ENCODE data around the gene CCL5.
"Not testable (repeated sequence)": the region's sequence is repeated elsewhere in the genome, so short reads cannot be mapped to it uniquely, and the experiment has no call there.

The CCL5 gene

DNA sequence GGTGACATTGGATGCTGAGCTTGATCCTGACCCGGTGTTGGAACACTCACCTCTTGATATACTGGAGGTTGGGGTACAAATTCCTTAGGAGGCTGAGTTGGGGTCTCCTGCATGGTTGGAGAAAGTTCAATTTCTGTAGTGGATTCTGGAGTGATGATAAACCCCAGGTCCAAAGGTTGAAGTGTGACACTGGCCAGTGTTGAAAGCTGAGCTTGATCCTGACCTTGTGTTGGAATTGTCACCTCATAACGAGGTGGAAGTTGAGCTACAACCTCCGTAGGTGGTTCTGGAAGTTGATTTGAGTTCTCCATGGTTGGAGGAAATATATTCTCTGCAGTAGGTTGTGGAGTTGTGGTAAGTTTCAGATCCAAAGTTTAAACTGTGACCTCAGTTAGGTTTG lies 29.2 kb upstream of the CCL5 start:
- no peaks in the 10 kb centered on the region for H3K9me3 ChIP-seq (ENCODE audit: control insufficient read depth, insufficient read depth, low read length)
- no peak overlapping the region for H3K4me3 ChIP-seq (ENCODE audit: low read depth, low read length)
- no peaks in the 10 kb centered on the region for H3K36me3 ChIP-seq (ENCODE audit: control insufficient read depth, insufficient read depth, low read length)
- no peaks in the 10 kb centered on the region for H3K4me1 ChIP-seq (ENCODE audit: control insufficient read depth, insufficient read depth, low read length)
- no peaks in the 10 kb centered on the region for H3K27me3 ChIP-seq (ENCODE audit: control insufficient read depth, insufficient read depth, low read length)
- H3K9ac ChIP-seq (ENCODE audit: low read depth, low read length): no peak overlapping the region

DNA sequence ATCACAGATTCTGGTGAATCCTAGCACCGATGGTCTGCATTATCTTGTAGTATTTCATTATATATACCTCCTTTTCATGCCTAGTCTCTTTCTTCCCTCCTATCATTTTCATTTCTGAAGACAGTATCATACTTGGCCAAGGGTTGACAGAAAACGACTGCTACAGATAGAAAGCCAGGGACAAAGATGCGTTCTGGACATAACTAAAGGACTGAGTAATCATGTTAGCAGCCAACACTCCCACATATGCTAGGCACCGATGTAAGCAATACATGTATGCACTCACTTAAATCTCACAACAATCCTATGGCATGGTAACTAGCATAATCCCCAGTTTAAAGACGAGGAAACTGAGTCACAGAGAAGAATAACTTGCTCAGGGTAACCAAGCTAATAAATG lies 27.5 kb upstream of the CCL5 start:
- no peak overlapping the region for H3K4me3 ChIP-seq (ENCODE audit: low read depth, low read length)
- H3K9ac ChIP-seq (ENCODE audit: low read depth, low read length): no peak overlapping the region
- H3K4me1 ChIP-seq (ENCODE audit: control insufficient read depth, insufficient read depth, low read length): no peaks in the 10 kb centered on the region
- H3K9me3 ChIP-seq (ENCODE audit: control insufficient read depth, insufficient read depth, low read length): no peaks in the 10 kb centered on the region
- no peaks in the 10 kb centered on the region for H3K36me3 ChIP-seq (ENCODE audit: control insufficient read depth, insufficient read depth, low read length)
- no peaks in the 10 kb centered on the region for H3K27me3 ChIP-seq (ENCODE audit: control insufficient read depth, insufficient read depth, low read length)

- Histone ChIP-seq H3K9me3 (ENCODE audit: control insufficient read depth, insufficient read depth, low read length) (no peaks in the 10 kb centered on the region), H3K27me3 (ENCODE audit: control insufficient read depth, insufficient read depth, low read length) (no peaks in the 10 kb centered on the region), H3K36me3 (ENCODE audit: control insufficient read depth, insufficient read depth, low read length) (no peaks in the 10 kb centered on the region), H3K4me3 (ENCODE audit: low read depth, low read length) (no peak overlapping the region), H3K9ac (ENCODE audit: low read depth, low read length) (no peak overlapping the region), H3K4me1 (ENCODE audit: control insufficient read depth, insufficient read depth, low read length) (no peaks in the 10 kb centered on the region)
These were observed 26.9 kb upstream of the CCL5 start for GRCh38 chr17:35906926-35907637.

DNA sequence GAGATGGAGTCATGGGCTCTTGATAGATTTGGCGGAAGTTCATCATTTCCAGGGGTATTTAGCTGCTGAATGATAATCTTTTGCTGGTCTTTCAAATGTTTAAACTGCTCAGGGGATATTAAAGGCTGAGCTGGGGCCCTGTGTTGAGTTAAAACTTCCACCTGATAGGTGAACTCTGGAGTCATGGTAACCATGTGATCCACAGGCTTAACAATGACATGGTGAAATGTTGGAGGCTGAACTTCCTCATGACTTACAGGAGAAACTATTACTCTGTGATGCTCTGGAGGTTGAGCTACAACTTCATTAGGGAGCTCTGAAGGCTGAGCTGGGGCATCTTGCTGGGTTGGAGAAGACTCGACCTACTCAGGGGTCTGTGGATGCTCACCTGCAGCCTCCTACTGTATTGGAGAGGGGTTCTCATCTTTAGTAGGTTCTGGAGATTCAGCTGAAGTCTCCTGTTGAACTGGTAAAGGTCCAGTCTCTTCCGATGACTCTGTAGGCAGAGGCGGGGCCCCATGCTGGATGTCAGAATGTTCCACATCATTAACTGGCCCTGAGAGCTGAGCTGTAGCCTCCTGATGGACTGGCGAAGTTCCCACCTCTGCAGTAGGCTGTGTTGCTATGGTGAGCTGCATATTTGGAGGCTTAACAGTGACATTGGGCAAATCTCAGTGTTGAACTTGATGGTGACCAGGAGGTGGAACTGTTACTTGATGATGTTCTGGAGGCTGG lies 26.2 kb upstream of the CCL5 start:
- no peak overlapping the region for H3K4me3 ChIP-seq (ENCODE audit: low read depth, low read length)
- H3K9me3 ChIP-seq (ENCODE audit: control insufficient read depth, insufficient read depth, low read length): no peaks in the 10 kb centered on the region
- H3K27me3 ChIP-seq (ENCODE audit: control insufficient read depth, insufficient read depth, low read length): no peaks in the 10 kb centered on the region
- no peak overlapping the region for H3K9ac ChIP-seq (ENCODE audit: low read depth, low read length)
- H3K4me1 ChIP-seq (ENCODE audit: control insufficient read depth, insufficient read depth, low read length): no peaks in the 10 kb centered on the region
- H3K36me3 ChIP-seq (ENCODE audit: control insufficient read depth, insufficient read depth, low read length): no peaks in the 10 kb centered on the region

GRCh38 chr17:35903451-35903850 lies 23.3 kb upstream of the CCL5 start:
- Histone ChIP-seq H3K4me3 (ENCODE audit: low read depth, low read length) (no peak overlapping the region), H3K9me3 (ENCODE audit: control insufficient read depth, insufficient read depth, low read length) (no peaks in the 10 kb centered on the region), H3K4me1 (ENCODE audit: control insufficient read depth, insufficient read depth, low read length) (no peaks in the 10 kb centered on the region), H3K27me3 (ENCODE audit: control insufficient read depth, insufficient read depth, low read length) (no peaks in the 10 kb centered on the region), H3K36me3 (ENCODE audit: control insufficient read depth, insufficient read depth, low read length) (no peaks in the 10 kb centered on the region), H3K9ac (ENCODE audit: low read depth, low read length) (no peak overlapping the region)

DNA sequence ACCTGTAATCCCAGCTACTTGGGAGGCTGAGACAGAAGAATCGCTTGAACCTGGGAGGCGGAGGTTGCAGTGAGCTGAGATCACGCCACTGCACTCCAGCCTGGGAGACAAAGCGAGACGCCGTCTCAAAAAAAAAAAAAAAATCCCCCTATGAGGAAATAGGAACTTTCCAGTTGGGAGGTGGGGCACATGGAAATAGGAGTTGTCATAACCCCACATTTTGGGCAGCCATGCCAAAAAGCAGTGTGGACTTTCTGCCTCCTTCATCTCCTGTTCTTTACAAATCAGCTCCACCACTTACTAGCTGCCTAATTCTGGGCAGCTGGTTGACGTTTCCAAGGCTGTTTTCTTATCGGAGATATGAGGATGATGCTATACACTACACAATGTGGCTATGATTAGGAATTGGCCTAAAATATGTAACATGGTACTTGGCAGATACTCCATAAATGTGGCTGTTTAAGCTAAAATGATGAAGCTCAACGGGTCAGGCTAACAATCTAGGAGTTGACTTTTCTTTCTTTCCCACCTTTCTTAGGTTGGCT lies 21.5 kb upstream of the CCL5 start:
- H3K9ac ChIP-seq (ENCODE audit: low read depth, low read length): no peak overlapping the region
- H3K27me3 ChIP-seq (ENCODE audit: control insufficient read depth, insufficient read depth, low read length): no peaks in the 10 kb centered on the region
- H3K36me3 ChIP-seq (ENCODE audit: control insufficient read depth, insufficient read depth, low read length): no peaks in the 10 kb centered on the region
- no peak overlapping the region for H3K4me3 ChIP-seq (ENCODE audit: low read depth, low read length)
- no peaks in the 10 kb centered on the region for H3K9me3 ChIP-seq (ENCODE audit: control insufficient read depth, insufficient read depth, low read length)
- H3K4me1 ChIP-seq (ENCODE audit: control insufficient read depth, insufficient read depth, low read length): no peaks in the 10 kb centered on the region

DNA sequence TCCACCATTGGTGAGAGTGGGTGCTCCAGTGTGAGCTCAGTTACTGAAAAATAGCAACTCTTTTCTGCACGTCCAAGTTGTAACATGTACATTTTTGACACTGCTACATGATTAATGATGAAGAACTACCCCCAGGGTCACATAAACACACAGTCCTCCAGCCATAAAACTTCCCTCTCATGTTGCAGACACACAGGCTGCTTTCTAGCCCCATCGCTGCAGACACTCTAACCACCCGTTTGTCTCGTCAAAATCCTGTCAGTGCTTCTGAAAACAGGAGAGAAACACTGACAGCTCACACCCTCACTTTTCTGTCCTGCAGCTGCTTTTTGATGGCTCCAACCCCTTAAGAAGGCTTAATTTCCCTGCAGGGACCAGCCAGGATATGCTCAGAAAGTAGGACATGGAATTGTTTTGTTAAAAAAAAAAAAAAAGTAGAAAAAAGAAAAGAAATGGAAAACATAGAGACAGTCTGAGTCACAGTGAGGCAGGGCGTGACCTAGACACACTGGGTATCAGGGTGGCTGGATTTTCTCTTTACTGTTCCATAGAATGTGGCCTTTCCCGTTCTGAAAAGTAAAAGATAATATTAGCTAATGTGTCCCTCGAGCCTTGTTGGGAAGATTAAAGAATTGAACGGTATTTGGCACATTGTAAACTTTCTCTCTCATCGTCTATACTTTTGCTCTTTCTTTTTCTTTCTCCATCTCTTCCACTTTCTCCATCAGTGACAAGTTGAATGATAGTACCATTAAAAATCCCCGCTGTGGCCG lies 20.7 kb upstream of the CCL5 start:
- H3K9me3 ChIP-seq (ENCODE audit: control insufficient read depth, insufficient read depth, low read length): no peaks in the 10 kb centered on the region
- no peaks in the 10 kb centered on the region for H3K36me3 ChIP-seq (ENCODE audit: control insufficient read depth, insufficient read depth, low read length)
- H3K4me1 ChIP-seq (ENCODE audit: control insufficient read depth, insufficient read depth, low read length): no peaks in the 10 kb centered on the region
- no peak overlapping the region for H3K9ac ChIP-seq (ENCODE audit: low read depth, low read length)
- no peak overlapping the region for H3K4me3 ChIP-seq (ENCODE audit: low read depth, low read length)
- no peaks in the 10 kb centered on the region for H3K27me3 ChIP-seq (ENCODE audit: control insufficient read depth, insufficient read depth, low read length)

DNA sequence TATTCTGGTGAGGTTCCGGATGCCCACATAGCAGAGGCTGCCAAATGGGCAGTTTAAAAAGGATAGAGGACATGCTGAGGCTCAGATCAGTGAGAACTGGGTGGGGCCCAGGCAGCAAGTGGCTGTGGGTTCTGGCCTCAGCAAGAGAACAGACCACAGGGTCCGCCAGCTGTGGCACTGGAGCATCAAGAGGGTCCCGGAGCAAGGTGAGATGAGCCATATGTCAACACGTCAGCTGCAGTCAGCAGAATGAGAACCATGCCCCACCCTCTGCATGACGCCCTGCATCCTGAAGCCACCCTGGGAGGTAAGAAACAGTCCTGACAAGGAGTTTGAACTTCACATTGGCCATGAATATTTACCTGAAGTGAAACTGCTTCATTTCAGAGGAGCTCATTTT lies 20.1 kb upstream of the CCL5 start:
- no peaks in the 10 kb centered on the region for H3K27me3 ChIP-seq (ENCODE audit: control insufficient read depth, insufficient read depth, low read length)
- H3K36me3 ChIP-seq (ENCODE audit: control insufficient read depth, insufficient read depth, low read length): no peaks in the 10 kb centered on the region
- H3K4me3 ChIP-seq (ENCODE audit: low read depth, low read length): no peak overlapping the region
- no peaks in the 10 kb centered on the region for H3K4me1 ChIP-seq (ENCODE audit: control insufficient read depth, insufficient read depth, low read length)
- H3K9me3 ChIP-seq (ENCODE audit: control insufficient read depth, insufficient read depth, low read length): no peaks in the 10 kb centered on the region
- no peak overlapping the region for H3K9ac ChIP-seq (ENCODE audit: low read depth, low read length)

DNA sequence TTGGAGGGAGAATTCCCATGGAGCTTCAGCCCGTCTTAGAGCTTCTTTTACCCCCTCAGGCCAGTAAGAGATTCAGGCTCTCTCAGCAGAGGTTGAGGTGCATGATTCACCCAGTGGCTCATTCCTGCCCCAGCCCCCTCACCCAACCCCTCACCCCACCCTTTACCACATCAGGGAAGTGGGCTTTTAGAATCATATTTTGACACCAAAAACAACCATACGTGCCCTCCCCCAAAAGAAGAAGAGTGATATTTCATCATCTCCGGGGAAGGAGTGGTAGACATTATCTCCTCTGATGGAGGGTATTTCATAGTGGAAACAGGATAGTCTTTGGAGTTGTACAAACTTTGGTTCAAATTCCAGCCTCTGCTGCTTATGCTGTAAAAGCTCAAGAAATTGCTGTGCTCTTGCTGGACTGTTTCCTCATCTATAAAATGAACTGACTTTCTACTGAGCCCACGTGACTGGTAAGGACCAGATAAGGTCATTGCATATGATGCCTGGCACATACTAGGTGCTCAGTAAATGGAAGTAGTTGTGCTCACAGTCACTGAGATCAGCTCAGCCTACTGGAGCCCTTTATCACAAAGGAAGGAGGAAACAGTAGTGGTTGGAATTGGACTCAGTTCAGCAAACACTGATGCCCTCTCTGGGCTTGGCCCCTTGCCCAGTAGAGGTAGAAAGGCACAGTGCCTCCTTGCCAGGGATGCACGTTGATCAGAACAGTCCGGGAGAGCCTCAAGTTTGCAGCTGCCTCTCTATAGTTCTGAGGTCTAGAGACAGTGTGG lies 18.3 kb upstream of the CCL5 start:
- no peaks in the 10 kb centered on the region for H3K36me3 ChIP-seq (ENCODE audit: control insufficient read depth, insufficient read depth, low read length)
- H3K4me3 ChIP-seq (ENCODE audit: low read depth, low read length): no peak overlapping the region
- no peak overlapping the region for H3K9ac ChIP-seq (ENCODE audit: low read depth, low read length)
- H3K27me3 ChIP-seq (ENCODE audit: control insufficient read depth, insufficient read depth, low read length): no peaks in the 10 kb centered on the region
- H3K9me3 ChIP-seq (ENCODE audit: control insufficient read depth, insufficient read depth, low read length): no peaks in the 10 kb centered on the region
- H3K4me1 ChIP-seq (ENCODE audit: control insufficient read depth, insufficient read depth, low read length): no peaks in the 10 kb centered on the region

- not testable (repeated sequence) for H3K9me3 ChIP-seq (ENCODE audit: control insufficient read depth, insufficient read depth, low read length); H3K36me3 ChIP-seq (ENCODE audit: control insufficient read depth, insufficient read depth, low read length); H3K9ac ChIP-seq (ENCODE audit: low read depth, low read length); H3K27me3 ChIP-seq (ENCODE audit: control insufficient read depth, insufficient read depth, low read length); H3K4me1 ChIP-seq (ENCODE audit: control insufficient read depth, insufficient read depth, low read length); H3K4me3 ChIP-seq (ENCODE audit: low read depth, low read length)
These were observed 17.6 kb upstream of the CCL5 start for GRCh38 chr17:35897772-35898171.

Measured in iPS-15b (cell line).